ENCODE measurements around the gene ZNF273.

GRCh38 chr7:64879800-64880199, 23.3 kb upstream of the ZNF273 start:
- TF ChIP-seq CREB5 (CRISPR knock-in tag; IDR thresholded peaks at IDR 0.05; ENCODE audit: low read depth) (no peak), TSHZ2 (CRISPR knock-in tag; IDR thresholded peaks at IDR 0.05) (no peak), ZNF8 (CRISPR knock-in tag; IDR thresholded peaks at IDR 0.05) (no peak), ZFP30 (CRISPR knock-in tag; IDR thresholded peaks at IDR 0.05) (no peak), PATZ1 (CRISPR knock-in tag; IDR thresholded peaks at IDR 0.05; ENCODE audit: borderline replicate concordance) (no peak)

All from SK-N-SH treated with all-trans-retinoic acid at 6 μM for 48 hours (cell line).